IMR-90 (cell line): ENCODE measurements around the gene SEL1L3. TPM values are rescaled to one million over a fixed set of nuclear protein-coding genes. Genes with fewer than 3 reads are reported as not detected.

Source experiments
- ATAC-seq: fragments of 200-7000 bp; cut with Tn5 transposase; 2 replicates; pipeline ENCODE4 v1.9.1; 2020; ENCODE audit warnings: low read depth, mild to moderate bottlenecking, moderate library complexity
- BruUV-seq: library from RNA; stranded (reverse); fragments of 400-500 nt; replicated peaks from 2 replicates; lab custom pipeline; 2021; lab: Mats Ljungman, UMichigan
- CTCF ChIA-PET: fragments of 300-600 bp; formaldehyde crosslinking; extraction: SDS; loops from one replicate; lab custom pipeline; 2021; ENCODE audit warnings: antibody characterized with exemption; lab: Yijun Ruan, JAX
- POLR2A ChIA-PET: fragments of 300-600 bp; sonication (Branson Sonifier 250); formaldehyde crosslinking; loops from one replicate; lab custom pipeline; 2022; ENCODE audit warnings: antibody characterized with exemption; ENCODE audit not compliant: unreplicated experiment; lab: Charles Lee
- DNase-seq: peaks from one replicate; pipeline ENCODE4 v3.0.0; 2013
- H2AFZ ChIP-seq: replicated peaks from 2 replicates; pipeline ENCODE3; 2013; ENCODE audit warnings: low read length, mild to moderate bottlenecking; ENCODE audit not compliant: poor library complexity
- H2AK5ac ChIP-seq: 2 replicates; pipeline ENCODE4 v1.6.1; 2013; ENCODE audit warnings: low read depth, low read length, inconsistent platforms
- H2AK9ac ChIP-seq: replicated peaks from 2 replicates; pipeline ENCODE3; 2013; ENCODE audit warnings: mild to moderate bottlenecking, low read depth, low read length, moderate library complexity; ENCODE audit not compliant: poor library complexity
- H2BK120ac ChIP-seq: 2 replicates; pipeline ENCODE4 v1.6.1; 2013; ENCODE audit warnings: low read depth, low read length, inconsistent platforms
- H2BK15ac ChIP-seq: 3 replicates; pipeline ENCODE4 v1.6.1; 2013; ENCODE audit warnings: low read depth, low read length, inconsistent platforms
- H2BK20ac ChIP-seq: 2 replicates; pipeline ENCODE4 v1.6.1; 2013; ENCODE audit warnings: low read depth, mild to moderate bottlenecking, inconsistent platforms, low read length, moderate library complexity
- H2BK5ac ChIP-seq: 2 replicates; pipeline ENCODE4 v1.6.1; 2013; ENCODE audit warnings: mild to moderate bottlenecking, low read depth, low read length, inconsistent platforms; ENCODE audit not compliant: poor library complexity, severe bottlenecking
- H3K14ac ChIP-seq: replicated peaks from 2 replicates; pipeline ENCODE4 v1.6.1; 2013; ENCODE audit warnings: low read depth, low read length, inconsistent platforms
- H3K18ac ChIP-seq: 2 replicates; pipeline ENCODE4 v1.6.1; 2013; ENCODE audit warnings: low read depth, low read length, control low read depth
- H3K23ac ChIP-seq: 2 replicates; pipeline ENCODE4 v1.6.1; 2013; ENCODE audit warnings: low read depth, low read length, inconsistent platforms
- H3K27ac ChIP-seq: 2 replicates; pipeline ENCODE4 v1.5.1; 2013; ENCODE audit warnings: mild to moderate bottlenecking, control low read depth, low read length; ENCODE audit not compliant: insufficient read depth
- H3K27me3 ChIP-seq: 2 replicates; pipeline ENCODE4 v1.6.1; 2013; ENCODE audit warnings: low read length; ENCODE audit not compliant: control insufficient read depth, insufficient read depth
- H3K36me3 ChIP-seq: 2 replicates; pipeline ENCODE4 v1.6.1; 2013; ENCODE audit warnings: low read length, mixed read lengths; ENCODE audit not compliant: control insufficient read depth, insufficient read depth
- H3K4ac ChIP-seq: 2 replicates; pipeline ENCODE4 v1.6.1; 2013; ENCODE audit warnings: low read depth, low read length, inconsistent platforms
- H3K4me1 ChIP-seq: 2 replicates; pipeline ENCODE4 v1.6.1; 2013; ENCODE audit warnings: low read length, mixed read lengths; ENCODE audit not compliant: control insufficient read depth, insufficient read depth
- H3K4me2 ChIP-seq: 2 replicates; pipeline ENCODE4 v1.6.1; 2013; ENCODE audit warnings: low read depth, mild to moderate bottlenecking, control low read depth, low read length, moderate library complexity
- H3K4me3 ChIP-seq: 2 replicates; pipeline ENCODE4 v1.5.1; 2013; ENCODE audit warnings: low read depth, mild to moderate bottlenecking, control low read depth, low read length, moderate library complexity; ENCODE audit not compliant: insufficient read depth
- H3K56ac ChIP-seq: 2 replicates; pipeline ENCODE4 v1.6.1; 2013; ENCODE audit warnings: low read length, inconsistent platforms; ENCODE audit not compliant: insufficient read depth; ENCODE audit errors: extremely low read depth
- H3K79me1 ChIP-seq, 2 experiments: 2 replicates each; pipeline ENCODE4 v1.6.1; 2013; ENCODE audit warnings: low read length in 2 of 2, inconsistent platforms in 1 of 2, low read depth in 1 of 2
- H3K9ac ChIP-seq: 2 replicates; pipeline ENCODE4 v1.6.1; 2013; ENCODE audit warnings: low read depth, low read length, control low read depth
- H3K9me1 ChIP-seq: 2 replicates; pipeline ENCODE4 v1.6.1; 2013; ENCODE audit warnings: low read length, inconsistent platforms; ENCODE audit not compliant: insufficient read depth
- H3K9me3 ChIP-seq: 2 replicates; pipeline ENCODE4 v1.6.1; 2013; ENCODE audit warnings: low read length; ENCODE audit not compliant: control insufficient read depth, insufficient read depth
- H4K20me1 ChIP-seq: 2 replicates; pipeline ENCODE4 v1.6.1; 2013; ENCODE audit warnings: low read length, inconsistent platforms; ENCODE audit not compliant: insufficient read depth
- H4K5ac ChIP-seq: 2 replicates; pipeline ENCODE4 v1.6.1; 2013; ENCODE audit warnings: mild to moderate bottlenecking, low read depth, low read length, control low read depth
- H4K8ac ChIP-seq, 2 experiments: 2 replicates each; pipeline ENCODE4 v1.6.1; 2013; ENCODE audit warnings: low read depth in 2 of 2, low read length in 2 of 2, control low read depth in 1 of 2, inconsistent platforms in 1 of 2
- H4K91ac ChIP-seq: 2 replicates; pipeline ENCODE4 v1.6.1; 2013; ENCODE audit warnings: low read depth, low read length, inconsistent platforms; ENCODE audit not compliant: insufficient read depth
- FOS ChIP-seq: fragments of 150-350 bp; IDR thresholded peaks from 2 replicates; pipeline ENCODE4 v1.6.1; 2016; ENCODE audit warnings: low read depth, low read length
- MAZ ChIP-seq: IDR thresholded peaks from 2 replicates; pipeline ENCODE4 v1.6.1; 2012; ENCODE audit warnings: low read depth, mild to moderate bottlenecking, low read length, improper control_type of control experiment, moderate library complexity, borderline replicate concordance
- MXI1 ChIP-seq: IDR thresholded peaks from 2 replicates; pipeline ENCODE4 v1.6.1; 2012; ENCODE audit warnings: low read depth, mild to moderate bottlenecking, low read length, moderate library complexity, borderline replicate concordance
- NFE2L2 ChIP-seq: fragments of 150-350 bp; IDR thresholded peaks from 2 replicates; pipeline ENCODE4 v1.6.1; 2016; ENCODE audit warnings: low read depth, mild to moderate bottlenecking, low read length
- SMC3 ChIP-seq: fragments of 150-350 bp; IDR thresholded peaks from 2 replicates; pipeline ENCODE4 v1.6.1; 2016; ENCODE audit warnings: low read depth, mild to moderate bottlenecking, antibody characterized with exemption, low read length, moderate library complexity
- USF2 ChIP-seq: fragments of 150-350 bp; IDR thresholded peaks from 2 replicates; pipeline ENCODE4 v1.6.1; 2017; ENCODE audit warnings: mild to moderate bottlenecking, antibody characterized with exemption, low read length, low read depth
- WGBS, 2 experiments: methylation state at CpG; one replicate each; pipeline versions ENCODE4 v1.1.5 to v1.1.7; 2013; ENCODE audit warnings: missing lambda C conversion rate in 2 of 2; ENCODE audit not compliant: insufficient read length in 1 of 2; ENCODE audit errors: extremely low coverage in 2 of 2; 5-methylcytosine and 5-hydroxymethylcytosine counted together
- dilution Hi-C: fragments of 300-500 bp; cut with HindIII; formaldehyde crosslinking; loops from one replicate; pipeline ENCODE4 v1.14.3; 2018; ENCODE audit warnings: low sequenced_read_pairs; ENCODE audit not compliant: unreplicated experiment
- in situ Hi-C: fragments of 300-500 bp; cut with MboI; formaldehyde crosslinking; loops from 3 replicates; pipeline ENCODE4 v1.14.3; 2019; ENCODE audit warnings: low sequenced_read_pairs, inconsistent platforms, mixed read lengths
- intact Hi-C: fragments of 100-400 bp; cut with micrococcal nuclease; formaldehyde crosslinking; loops from 2 replicates; pipeline ENCODE4 v1.10.0; 2022
- polyA plus RNA-seq, 3 experiments: library from polyadenylated mRNA; depleted of rRNA; stranded (reverse); fragments of >200 nt; gene quantifications; 2 replicates each; pipeline ENCODE4 v1.2.3, GENCODE V29; 2012; ENCODE audit warnings: low replicate concordance in 1 of 3
- total RNA-seq: library from RNA; depleted of rRNA; stranded (reverse); fragments of >200 nt; gene quantifications from 2 replicates; pipeline ENCODE4 v1.2.3, GENCODE V29; 2012

Gene SEL1L3
- total and polyA plus RNA-seq, 2 of the 4 experiments (the other 2 are of a cell fraction) = 16.4 to 43.7 TPM

GRCh38 chr4:25743971-25744370 lies 118.8 kb downstream of the SEL1L3 start:
- Histone ChIP-seq H4K91ac (no peak overlapping the region), H3K79me1 (no peaks in the 10 kb centered on the region), H3K4me3 (no peak overlapping the region), H3K9me3 (no peaks in the 10 kb centered on the region), H2AK5ac (no peak overlapping the region), H3K27me3 (no peaks in the 10 kb centered on the region), H3K9ac (no peak overlapping the region), H2AFZ (no peak overlapping the region), H3K14ac (no peak overlapping the region), H3K18ac (no peak overlapping the region), H3K9me1 (no peaks in the 10 kb centered on the region), H2AK9ac (no peak overlapping the region), H3K36me3 (no peaks in the 10 kb centered on the region), H4K20me1 (no peaks in the 10 kb centered on the region), H3K27ac (no peak overlapping the region), H3K4me2 (no peak overlapping the region), H2BK15ac (no peak overlapping the region), H3K23ac (no peak overlapping the region), H2BK120ac (no peak overlapping the region), H3K56ac (no peak overlapping the region), H4K5ac (no peak overlapping the region), H4K8ac (no peak overlapping the region), H2BK20ac (no peak overlapping the region), H2BK5ac (no peak overlapping the region), H3K4ac (no peak overlapping the region), H3K4me1 (no peaks in the 10 kb centered on the region)
- intact Hi-C loops = no loop called here
- ChIA-PET CTCF (interaction anchor here (0.6 to 1.0 kb wide), 2 partner anchors 8 to 22 kb away, joined by 3 read pairs; no protein-coding TSS in a partner anchor), POLR2A (no interaction called here)
- TF ChIP-seq MXI1 (no peak), NFE2L2 (no peak), SMC3 (no peak), MAZ (no peak), USF2 (no peak), FOS (no peak)
- in situ Hi-C loops = no loop called here
- ATAC-seq (no peak), DNase-seq (no peak)
- BruUV-seq = no TSS peak
- dilution Hi-C loops = no loop called here
- no CpG with 5 or more reads among the region's 3 CpGs for WGBS, 2 experiments
